ENCODE data around the gene EYA3.

Gene EYA3

GRCh38 chr1:27990920-27991537 is 97.4 kb downstream of the EYA3 start:
- Histone ChIP-seq H3K4me1 (ENCODE audit: control insufficient read depth, insufficient read depth, low read length) (no peaks in the 10 kb centered on the region), H3K27me3 (ENCODE audit: control insufficient read depth in 1 of 2, insufficient read depth in 2 of 2, low read length in 2 of 2) (no peaks in the 10 kb centered on the region), H3K27ac (ENCODE audit: low read length) (no peak overlapping the region), H3K4me3 (ENCODE audit: low read length in 2 of 2) (no peak overlapping the region), H3K36me3 (ENCODE audit: control insufficient read depth in 2 of 2, insufficient read depth in 2 of 2, low read length in 2 of 2) (peaks cover 28 to 48% of the 10 kb centered on the region in 2 donors), H3K9me3 (ENCODE audit: control insufficient read depth in 2 of 2, low read length in 2 of 2) (no peaks in the 10 kb centered on the region), H3K9ac (ENCODE audit: low read length in 2 of 2) (no peak overlapping the region)

- H3K27ac ChIP-seq (ENCODE audit: low read length), result no peak overlapping the region
- no peak overlapping the region for H3K9ac ChIP-seq (ENCODE audit: low read length in 2 of 2)
- no peaks in the 10 kb centered on the region for H3K4me1 ChIP-seq (ENCODE audit: control insufficient read depth, insufficient read depth, low read length)
- no peaks in the 10 kb centered on the region for H3K27me3 ChIP-seq (ENCODE audit: control insufficient read depth in 1 of 2, insufficient read depth in 2 of 2, low read length in 2 of 2)
- peaks cover 4 to 9% of the 10 kb centered on the region in 2 donors for H3K36me3 ChIP-seq (ENCODE audit: control insufficient read depth in 2 of 2, insufficient read depth in 2 of 2, low read length in 2 of 2)
- no peaks in the 10 kb centered on the region for H3K9me3 ChIP-seq (ENCODE audit: control insufficient read depth in 2 of 2, low read length in 2 of 2)
- no peak overlapping the region for H3K4me3 ChIP-seq (ENCODE audit: low read length in 2 of 2)
Measured at GRCh38 chr1:27981145-27981544, 107.3 kb downstream of the EYA3 start.

GRCh38 chr1:27980216-27980845 is 108.1 kb downstream of the EYA3 start:
- Histone ChIP-seq H3K4me3 (ENCODE audit: low read length in 2 of 2) (no peak overlapping the region), H3K27me3 (ENCODE audit: control insufficient read depth in 1 of 2, insufficient read depth in 2 of 2, low read length in 2 of 2) (no peaks in the 10 kb centered on the region), H3K9me3 (ENCODE audit: control insufficient read depth in 2 of 2, low read length in 2 of 2) (no peaks in the 10 kb centered on the region), H3K4me1 (ENCODE audit: control insufficient read depth, insufficient read depth, low read length) (no peaks in the 10 kb centered on the region), H3K9ac (ENCODE audit: low read length in 2 of 2) (peak overlapping the region in 1 of 2 donors; percentile 13), H3K36me3 (ENCODE audit: control insufficient read depth in 2 of 2, insufficient read depth in 2 of 2, low read length in 2 of 2) (peaks cover 4 to 9% of the 10 kb centered on the region in 2 donors), H3K27ac (ENCODE audit: low read length) (no peak overlapping the region)

GRCh38 chr1:27979859-27980201 is 108.6 kb downstream of the EYA3 start:
- Histone ChIP-seq H3K9ac (ENCODE audit: low read length in 2 of 2) (no peak overlapping the region), H3K4me1 (ENCODE audit: control insufficient read depth, insufficient read depth, low read length) (no peaks in the 10 kb centered on the region), H3K4me3 (ENCODE audit: low read length in 2 of 2) (no peak overlapping the region), H3K27me3 (ENCODE audit: control insufficient read depth in 1 of 2, insufficient read depth in 2 of 2, low read length in 2 of 2) (no peaks in the 10 kb centered on the region), H3K27ac (ENCODE audit: low read length) (no peak overlapping the region), H3K9me3 (ENCODE audit: control insufficient read depth in 2 of 2, low read length in 2 of 2) (no peaks in the 10 kb centered on the region), H3K36me3 (ENCODE audit: control insufficient read depth in 2 of 2, insufficient read depth in 2 of 2, low read length in 2 of 2) (peaks cover 4 to 9% of the 10 kb centered on the region in 2 donors)

- H3K27me3 ChIP-seq (ENCODE audit: control insufficient read depth in 1 of 2, insufficient read depth in 2 of 2, low read length in 2 of 2), result no peaks in the 10 kb centered on the region
- H3K4me1 ChIP-seq (ENCODE audit: control insufficient read depth, insufficient read depth, low read length), result no peaks in the 10 kb centered on the region
- no peak overlapping the region for H3K27ac ChIP-seq (ENCODE audit: low read length)
- no peaks in the 10 kb centered on the region for H3K9me3 ChIP-seq (ENCODE audit: control insufficient read depth in 2 of 2, low read length in 2 of 2)
- H3K4me3 ChIP-seq (ENCODE audit: low read length in 2 of 2), result no peak overlapping the region
- no peak overlapping the region for H3K9ac ChIP-seq (ENCODE audit: low read length in 2 of 2)
- peaks cover 4 to 11% of the 10 kb centered on the region in 2 donors for H3K36me3 ChIP-seq (ENCODE audit: control insufficient read depth in 2 of 2, insufficient read depth in 2 of 2, low read length in 2 of 2)
Measured at GRCh38 chr1:27979151-27979858, 109.1 kb downstream of the EYA3 start.

GRCh38 chr1:27974417-27974781 is 114.0 kb downstream of the EYA3 start:
- Histone ChIP-seq H3K4me1 (ENCODE audit: control insufficient read depth, insufficient read depth, low read length) (peaks cover 5% of the 10 kb centered on the region), H3K36me3 (ENCODE audit: control insufficient read depth in 2 of 2, insufficient read depth in 2 of 2, low read length in 2 of 2) (peaks cover 8 to 22% of the 10 kb centered on the region in 2 donors), H3K27me3 (ENCODE audit: control insufficient read depth in 1 of 2, insufficient read depth in 2 of 2, low read length in 2 of 2) (no peaks in the 10 kb centered on the region), H3K9me3 (ENCODE audit: control insufficient read depth in 2 of 2, low read length in 2 of 2) (no peaks in the 10 kb centered on the region), H3K4me3 (ENCODE audit: low read length in 2 of 2) (no peak overlapping the region), H3K27ac (ENCODE audit: low read length) (no peak overlapping the region), H3K9ac (ENCODE audit: low read length in 2 of 2) (no peak overlapping the region)

- H3K27ac ChIP-seq (ENCODE audit: low read length), result no peak overlapping the region
- H3K27me3 ChIP-seq (ENCODE audit: control insufficient read depth in 1 of 2, insufficient read depth in 2 of 2, low read length in 2 of 2), result no peaks in the 10 kb centered on the region
- H3K4me3 ChIP-seq (ENCODE audit: low read length in 2 of 2), result no peak overlapping the region
- peaks cover 8 to 22% of the 10 kb centered on the region in 2 donors for H3K36me3 ChIP-seq (ENCODE audit: control insufficient read depth in 2 of 2, insufficient read depth in 2 of 2, low read length in 2 of 2)
- H3K9ac ChIP-seq (ENCODE audit: low read length in 2 of 2), result no peak overlapping the region
- peaks cover 5% of the 10 kb centered on the region for H3K4me1 ChIP-seq (ENCODE audit: control insufficient read depth, insufficient read depth, low read length)
- no peaks in the 10 kb centered on the region for H3K9me3 ChIP-seq (ENCODE audit: control insufficient read depth in 2 of 2, low read length in 2 of 2)
Measured at GRCh38 chr1:27973771-27974416, 114.5 kb downstream of the EYA3 start.

GRCh38 chr1:27972141-27972540 is 116.3 kb downstream of the EYA3 start:
- no peaks in the 10 kb centered on the region for H3K9me3 ChIP-seq (ENCODE audit: control insufficient read depth in 2 of 2, low read length in 2 of 2)
- H3K27ac ChIP-seq (ENCODE audit: low read length), result no peak overlapping the region
- H3K27me3 ChIP-seq (ENCODE audit: control insufficient read depth in 1 of 2, insufficient read depth in 2 of 2, low read length in 2 of 2), result no peaks in the 10 kb centered on the region
- peaks cover 15 to 19% of the 10 kb centered on the region in 2 donors for H3K36me3 ChIP-seq (ENCODE audit: control insufficient read depth in 2 of 2, insufficient read depth in 2 of 2, low read length in 2 of 2)
- peaks cover 5% of the 10 kb centered on the region for H3K4me1 ChIP-seq (ENCODE audit: control insufficient read depth, insufficient read depth, low read length)
- H3K4me3 ChIP-seq (ENCODE audit: low read length in 2 of 2), result no peak overlapping the region
- no peak overlapping the region for H3K9ac ChIP-seq (ENCODE audit: low read length in 2 of 2)

GRCh38 chr1:27971674-27972073 is 116.7 kb downstream of the EYA3 start:
- Histone ChIP-seq H3K4me1 (ENCODE audit: control insufficient read depth, insufficient read depth, low read length) (peaks cover 5% of the 10 kb centered on the region), H3K9ac (ENCODE audit: low read length in 2 of 2) (no peak overlapping the region), H3K27ac (ENCODE audit: low read length) (no peak overlapping the region), H3K9me3 (ENCODE audit: control insufficient read depth in 2 of 2, low read length in 2 of 2) (no peaks in the 10 kb centered on the region), H3K4me3 (ENCODE audit: low read length in 2 of 2) (no peak overlapping the region), H3K27me3 (ENCODE audit: control insufficient read depth in 1 of 2, insufficient read depth in 2 of 2, low read length in 2 of 2) (no peaks in the 10 kb centered on the region), H3K36me3 (ENCODE audit: control insufficient read depth in 2 of 2, insufficient read depth in 2 of 2, low read length in 2 of 2) (peaks cover 11 to 18% of the 10 kb centered on the region in 2 donors)

- Histone ChIP-seq H3K27me3 (ENCODE audit: control insufficient read depth in 1 of 2, insufficient read depth in 2 of 2, low read length in 2 of 2) (no peaks in the 10 kb centered on the region), H3K9ac (ENCODE audit: low read length in 2 of 2) (no peak overlapping the region), H3K27ac (ENCODE audit: low read length) (peak overlapping the region; percentile 49), H3K36me3 (ENCODE audit: control insufficient read depth in 2 of 2, insufficient read depth in 2 of 2, low read length in 2 of 2) (peaks cover 11 to 18% of the 10 kb centered on the region in 2 donors), H3K4me1 (ENCODE audit: control insufficient read depth, insufficient read depth, low read length) (peaks cover 5% of the 10 kb centered on the region), H3K4me3 (ENCODE audit: low read length in 2 of 2) (no peak overlapping the region), H3K9me3 (ENCODE audit: control insufficient read depth in 2 of 2, low read length in 2 of 2) (no peaks in the 10 kb centered on the region)
Measured at GRCh38 chr1:27970401-27970800, 118.0 kb downstream of the EYA3 start.
